Epidermal melanocyte (primary cell): ENCODE results near the gene MS4A2.
"Not testable (repeated sequence)": the region's sequence is repeated elsewhere in the genome, so short reads cannot be mapped to it uniquely, and the experiment has no call there.

Source experiments
- DNase-seq: peaks from one replicate; pipeline ENCODE4 v3.0.0; 2011; ENCODE audit warnings: low spot score; ENCODE audit not compliant: insufficient read length

MS4A2 gene

DNA sequence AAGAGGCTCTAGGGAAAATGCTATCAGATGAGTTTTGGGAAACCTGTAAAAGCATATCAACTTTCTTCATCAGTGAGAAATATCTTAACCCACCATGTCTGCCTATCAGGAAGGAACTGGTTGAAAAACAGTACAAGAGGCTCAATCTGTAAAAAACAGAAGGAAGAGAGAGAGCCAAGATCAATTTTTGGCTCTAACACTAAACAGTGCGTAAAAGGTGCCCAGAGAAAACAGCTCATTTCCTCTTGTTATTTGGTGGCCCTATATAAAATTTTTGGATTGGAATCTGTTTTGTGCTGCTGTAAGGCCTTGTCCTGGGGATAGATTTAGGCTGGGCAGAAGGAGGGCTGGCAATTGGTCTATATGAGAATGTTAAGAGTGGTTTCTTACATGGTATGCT, 12.1 kb downstream of the MS4A2 start:
- DNase-seq = no peak

DNA sequence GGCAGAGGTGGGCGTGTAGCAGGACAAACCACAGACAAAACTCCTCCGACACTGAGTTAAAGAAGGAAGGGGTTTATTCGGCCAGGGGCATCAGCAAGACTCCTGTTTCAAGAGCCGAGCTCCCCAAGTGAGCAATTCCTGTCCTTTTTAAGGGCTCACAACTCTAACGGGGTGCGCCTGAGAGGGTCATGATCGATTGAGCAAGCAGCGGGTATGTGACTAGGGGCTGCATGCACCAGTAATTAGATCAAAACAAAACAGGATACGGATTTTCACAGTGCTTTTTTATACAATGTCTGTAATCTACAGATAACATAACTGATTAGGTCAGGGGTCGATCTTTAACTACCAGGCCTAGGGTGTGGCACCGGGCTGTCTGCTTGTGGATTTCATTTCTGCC, 12.9 kb downstream of the MS4A2 start:
- not testable (repeated sequence) for DNase-seq

DNA sequence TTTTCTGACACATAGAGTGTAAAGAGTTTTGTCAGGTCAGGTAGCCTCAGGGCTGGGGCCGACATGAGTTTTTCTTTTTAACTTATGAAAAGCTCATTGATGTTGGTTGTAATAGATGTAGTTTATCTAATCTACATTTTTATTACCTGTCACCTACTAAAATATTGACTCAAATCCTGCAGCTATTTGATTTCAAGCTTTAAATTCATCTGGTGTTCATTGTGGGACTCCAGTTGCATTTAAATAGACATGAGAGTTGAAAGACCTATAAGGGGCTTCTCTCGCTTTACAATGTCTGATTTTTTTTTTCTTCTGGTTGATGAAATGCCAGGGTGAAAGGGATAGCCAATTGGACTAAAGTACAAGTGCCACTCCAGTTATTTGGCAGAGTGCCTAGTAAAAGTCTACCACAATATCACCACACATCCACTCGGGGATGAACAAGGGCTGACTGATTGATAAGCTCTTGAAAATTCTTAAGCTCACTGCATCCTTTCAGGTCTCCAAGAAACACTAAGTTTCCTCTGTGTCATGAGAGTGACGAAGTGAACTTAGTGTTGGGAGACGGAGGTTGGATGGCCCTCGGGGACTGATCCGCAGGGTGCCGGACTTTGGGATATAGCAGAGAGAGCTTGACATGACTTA, 16.1 kb downstream of the MS4A2 start:
- DNase-seq = not testable (repeated sequence)

GRCh38 chr11:60108631-60109030, 20.2 kb downstream of the MS4A2 start:
- not testable (repeated sequence) for DNase-seq

- no peak for DNase-seq
Observed at GRCh38 chr11:60111793-60112192, 23.3 kb downstream of the MS4A2 start.

GRCh38 chr11:60116996-60117790, 28.7 kb downstream of the MS4A2 start:
- no peak for DNase-seq

- no peak for DNase-seq
Observed at GRCh38 chr11:60118338-60118737, 29.9 kb downstream of the MS4A2 start.

- DNase-seq = no peak
Observed at GRCh38 chr11:60119710-60120109, 31.2 kb downstream of the MS4A2 start.

DNA sequence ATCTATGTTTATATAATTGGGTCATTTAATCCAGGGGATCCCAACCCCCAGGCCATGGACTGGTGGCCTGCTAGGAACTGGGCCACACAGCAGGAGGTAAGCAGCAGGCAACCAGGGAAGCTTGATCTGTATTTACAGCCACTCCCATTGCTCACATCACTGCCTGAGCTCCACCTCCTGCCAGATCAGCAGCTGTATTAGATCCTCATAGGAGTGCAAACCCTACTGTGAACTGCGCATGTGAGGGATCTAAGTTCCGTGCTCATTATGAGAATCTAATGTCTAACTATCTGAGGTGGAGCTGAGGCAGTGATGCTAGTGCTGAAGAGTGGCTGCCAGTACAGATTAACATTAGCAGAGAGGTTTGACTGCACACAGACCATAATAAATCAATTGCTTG, 32.8 kb downstream of the MS4A2 start:
- DNase-seq = no peak

DNA sequence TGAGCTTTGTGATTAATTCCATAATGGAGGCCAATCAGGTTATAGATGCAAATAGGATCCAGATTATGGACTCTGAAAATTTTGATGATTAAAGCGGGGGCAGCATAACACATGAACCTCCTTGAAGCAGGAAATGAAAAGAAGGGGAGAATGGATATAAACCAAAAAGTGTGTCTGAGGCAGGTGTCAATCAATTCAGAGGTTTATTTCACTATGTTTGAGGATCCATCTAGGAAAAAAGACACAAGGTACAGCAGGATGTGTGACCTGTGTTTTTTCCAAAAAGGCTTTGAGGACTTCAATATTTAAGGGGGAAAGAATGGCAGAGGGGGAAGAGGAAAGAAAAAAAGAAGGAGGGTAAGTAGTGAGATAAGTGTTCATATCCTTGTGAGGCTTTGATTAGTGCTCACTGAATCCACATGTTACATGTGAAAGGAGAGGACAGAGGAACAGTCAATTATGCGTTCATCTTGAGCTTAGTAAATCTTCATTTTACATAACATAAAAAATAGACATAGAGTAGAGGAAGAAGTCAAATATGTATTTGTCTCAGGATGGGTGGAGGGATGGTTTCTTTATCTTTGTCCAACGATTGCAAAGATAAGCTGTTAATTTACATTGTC, 34.1 kb downstream of the MS4A2 start:
- no peak for DNase-seq

DNA sequence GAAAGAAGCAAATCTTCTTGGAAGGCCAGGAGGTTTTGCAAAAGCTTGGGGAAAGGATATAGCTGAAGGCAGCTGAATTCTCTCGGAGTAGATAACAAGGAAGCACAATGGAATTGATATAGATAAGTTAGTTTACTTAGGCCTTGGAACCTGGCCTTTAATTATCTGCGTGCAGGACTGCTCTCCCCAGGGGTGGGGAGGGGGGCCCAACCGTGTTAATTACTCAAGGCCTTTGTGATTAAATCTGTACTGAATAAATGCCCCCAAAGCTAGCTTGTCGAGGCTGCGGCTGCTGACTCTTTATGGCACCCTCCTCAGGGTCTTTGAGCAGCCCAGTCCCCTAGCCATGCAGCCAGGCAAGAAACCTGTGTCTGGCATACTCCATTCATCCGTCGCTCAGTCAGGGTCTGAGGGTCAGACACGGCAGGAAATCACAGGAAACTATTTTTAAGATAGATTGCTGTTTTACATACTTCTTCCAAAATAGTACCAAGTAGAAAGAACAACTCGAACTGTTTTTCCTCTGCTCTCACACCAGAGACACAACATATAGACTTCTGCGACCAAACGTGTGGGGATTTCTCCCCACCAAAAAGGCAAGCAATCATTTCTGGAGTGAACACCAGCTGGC, 36.5 kb downstream of the MS4A2 start:
- DNase-seq = no peak

GRCh38 chr11:60125956-60126585, 37.6 kb downstream of the MS4A2 start:
- DNase-seq = no peak

DNA sequence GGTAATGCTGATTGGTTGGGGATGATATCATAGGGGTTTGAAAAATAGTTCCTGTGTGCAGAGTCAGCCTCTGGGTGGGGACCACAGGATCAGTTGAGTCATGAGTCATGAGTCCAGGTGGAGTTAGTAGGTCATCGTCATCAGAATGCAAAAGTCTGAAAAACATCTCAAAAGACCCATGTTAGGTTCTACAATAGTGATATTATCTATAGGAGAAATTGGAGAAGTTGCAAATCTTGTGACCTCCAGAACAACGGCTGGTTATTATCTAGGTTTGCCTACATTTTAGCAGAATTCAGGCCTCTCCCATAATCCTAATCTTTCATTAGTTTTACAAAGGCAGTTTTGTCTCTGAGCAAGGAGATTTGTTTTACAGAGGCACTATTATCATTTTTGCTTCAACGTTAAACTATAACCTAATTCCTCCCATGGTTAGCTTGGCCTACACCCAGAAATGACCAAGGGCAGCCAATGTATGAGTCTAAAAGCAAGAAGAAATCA, 38.9 kb downstream of the MS4A2 start:
- no peak for DNase-seq

- no peak for DNase-seq
Observed at GRCh38 chr11:60128376-60128775, 39.9 kb downstream of the MS4A2 start.

- not testable (repeated sequence) for DNase-seq
Observed at GRCh38 chr11:60128866-60129265, 40.4 kb downstream of the MS4A2 start.

DNA sequence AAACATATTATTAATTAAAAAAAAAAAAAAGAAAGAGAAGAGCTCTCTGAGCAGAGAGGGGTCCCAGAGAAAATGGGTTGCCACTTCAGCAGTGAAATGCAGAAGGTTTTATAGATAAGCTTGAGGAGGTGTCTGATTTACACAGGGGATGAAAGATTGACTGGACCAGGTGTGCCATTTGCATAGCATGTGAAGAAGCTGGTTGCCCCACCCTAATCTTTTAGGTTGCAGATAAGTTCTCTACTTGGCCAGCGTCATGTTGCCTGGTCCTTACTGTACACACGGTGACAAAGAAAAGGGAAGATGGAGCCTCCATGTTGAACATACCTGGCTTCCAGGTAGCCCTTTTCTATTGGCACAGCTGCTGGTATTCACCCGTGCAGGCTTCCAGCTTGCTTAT, 41.4 kb downstream of the MS4A2 start:
- DNase-seq = no peak

DNA sequence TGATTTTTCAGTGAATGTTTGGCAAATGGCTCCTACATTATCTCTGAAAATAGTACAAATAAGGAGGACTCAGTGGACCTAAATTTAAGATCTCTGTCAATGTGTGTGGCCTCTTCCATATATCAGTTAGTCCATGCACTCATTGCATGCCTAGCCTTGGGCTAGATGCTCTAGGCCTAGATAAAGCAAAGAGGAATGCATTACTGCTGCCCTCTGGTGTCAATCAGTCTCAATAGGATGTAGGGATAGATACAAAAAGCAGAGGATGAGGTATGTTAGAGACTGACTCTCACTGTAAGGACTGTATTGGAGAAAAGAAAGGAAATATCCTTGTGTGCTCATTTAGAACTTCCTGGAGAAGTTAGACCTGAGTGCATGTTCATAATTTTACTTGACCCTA, 42.0 kb downstream of the MS4A2 start:
- DNase-seq = no peak

GRCh38 chr11:60131912-60132311, 43.4 kb downstream of the MS4A2 start:
- DNase-seq = no peak

GRCh38 chr11:60133917-60134316, 45.5 kb downstream of the MS4A2 start:
- no peak for DNase-seq

DNA sequence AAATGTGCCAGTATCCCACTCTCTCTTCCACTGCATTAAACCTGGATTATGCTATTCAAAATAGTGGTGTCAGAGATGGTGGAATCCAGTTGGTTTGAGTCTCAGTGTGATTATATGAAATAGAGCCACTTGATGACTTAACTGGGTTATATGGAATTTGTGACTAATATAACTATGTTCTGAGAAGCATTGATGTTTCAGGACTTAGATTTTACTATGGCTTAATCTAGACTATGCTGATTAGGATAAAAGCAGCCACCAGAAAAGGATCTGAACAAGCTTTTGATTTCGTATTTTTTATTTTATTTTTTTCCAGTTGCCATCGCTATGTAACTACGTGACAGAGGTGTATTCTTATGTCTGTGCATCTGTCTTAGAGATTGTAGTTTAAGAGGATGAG, 55.3 kb downstream of the MS4A2 start:
- DNase-seq = no peak

DNA sequence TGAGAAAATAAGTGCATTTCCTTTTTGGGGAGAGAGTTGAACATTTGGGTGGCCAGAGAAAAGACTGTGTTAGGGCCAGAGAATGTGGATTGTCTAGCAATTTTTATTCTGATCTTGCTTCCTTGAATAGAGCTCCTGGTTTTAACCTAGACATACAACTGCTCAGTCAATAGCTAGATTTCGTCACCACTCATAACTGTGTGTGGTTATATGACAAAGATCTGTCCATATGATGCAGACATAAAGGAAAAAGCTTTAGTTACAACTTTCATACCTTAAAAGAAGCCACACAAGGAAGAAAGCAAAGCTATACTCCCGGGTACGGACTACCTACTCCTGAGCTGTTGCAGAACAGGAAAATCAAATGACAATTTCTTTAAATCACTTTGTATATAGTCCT, 57.2 kb downstream of the MS4A2 start:
- no peak for DNase-seq
